Mesothelial cell of epicardium (in vitro differentiated cells): ENCODE results near the gene CHAF1B. TPM values are rescaled to one million over a fixed set of nuclear protein-coding genes. Genes with fewer than 3 reads are reported as not detected.
"Not testable (repeated sequence)": the region's sequence is repeated elsewhere in the genome, so short reads cannot be mapped to it uniquely, and the experiment has no call there.

Experiments used
- DNase-seq, 2 experiments: peaks; one replicate each; pipeline ENCODE4 v3.0.0; 2021; ENCODE audit warnings: low spot score in 2 of 2; ENCODE audit not compliant: unreplicated experiment in 2 of 2
- H3K27ac Mint-ChIP-seq: 2 replicates; pipeline ENCODE4 v1.8.0; 2021; ENCODE audit warnings: mixed read lengths
- H3K27me3 Mint-ChIP-seq: 2 replicates; pipeline ENCODE4 v1.8.0; 2021; ENCODE audit warnings: low read depth, mixed read lengths
- H3K36me3 Mint-ChIP-seq: 2 replicates; pipeline ENCODE4 v1.8.0; 2021; ENCODE audit warnings: mixed read lengths
- H3K4me1 Mint-ChIP-seq: 2 replicates; pipeline ENCODE4 v1.8.0; 2021; ENCODE audit warnings: mixed read lengths
- H3K4me3 Mint-ChIP-seq: 2 replicates; pipeline ENCODE4 v1.8.0; 2021; ENCODE audit warnings: mild to moderate bottlenecking, moderate library complexity, mixed read lengths
- H3K9me3 Mint-ChIP-seq: 2 replicates; pipeline ENCODE4 v1.8.0; 2021; ENCODE audit warnings: mixed read lengths
- CTCF ChIP-seq: fragments of 200-600 bp; sonication (generic); IDR thresholded peaks from one replicate; pipeline ENCODE4 v1.5.0; 2021; ENCODE audit warnings: antibody characterized with exemption; ENCODE audit not compliant: unreplicated experiment
- total RNA-seq: library from RNA; stranded (reverse); gene quantifications from 3 replicates; pipeline ENCODE4 v1.2.1, GENCODE V29; 2021

CHAF1B gene
- total RNA-seq, 1 donor from 2014 or later: 8.2 TPM

- Mint-ChIP-seq H3K36me3 (peaks cover 11% of the 10 kb centered on the region), H3K9me3 (no peaks in the 10 kb centered on the region), H3K27ac (no peak overlapping the region), H3K4me3 (no peak overlapping the region), H3K4me1 (peaks cover 15% of the 10 kb centered on the region), H3K27me3 (no peaks in the 10 kb centered on the region)
- DNase-seq: no peak
- TF ChIP-seq CTCF: no peak
These were observed 3.2 kb upstream of the CHAF1B start for GRCh38 chr21:36381841-36382589.

- peaks cover 11% of the 10 kb centered on the region for H3K4me1 Mint-ChIP-seq
- H3K36me3 Mint-ChIP-seq, H3K4me3 Mint-ChIP-seq, H3K27ac Mint-ChIP-seq, DNase-seq, H3K9me3 Mint-ChIP-seq, H3K27me3 Mint-ChIP-seq: not testable (repeated sequence)
These were observed 2.5 kb upstream of the CHAF1B start for GRCh38 chr21:36382722-36383121.

- Mint-ChIP-seq H3K27me3 (no peaks in the 10 kb centered on the region), H3K4me1 (peaks cover 15% of the 10 kb centered on the region), H3K9me3 (no peaks in the 10 kb centered on the region), H3K27ac (no peak overlapping the region), H3K4me3 (peak overlapping the region; percentile 58), H3K36me3 (peaks cover 2% of the 10 kb centered on the region)
- DNase-seq: no peak
- TF ChIP-seq CTCF: no peak
These were observed 333 bp upstream of the CHAF1B start for GRCh38 chr21:36384885-36385232.

- no peaks in the 10 kb centered on the region for H3K9me3 Mint-ChIP-seq
- no peak overlapping the region for H3K27ac Mint-ChIP-seq
- no peak for TF ChIP-seq CTCF
- H3K4me3 Mint-ChIP-seq: peak overlapping the region; percentile 67
- H3K27me3 Mint-ChIP-seq: no peaks in the 10 kb centered on the region
- H3K36me3 Mint-ChIP-seq: peaks cover 2% of the 10 kb centered on the region
- no peak for DNase-seq
- peaks cover 15% of the 10 kb centered on the region for H3K4me1 Mint-ChIP-seq
These were observed 945 bp downstream of the CHAF1B start for GRCh38 chr21:36386031-36386642.

- no peak overlapping the region for H3K4me3 Mint-ChIP-seq
- no peaks in the 10 kb centered on the region for H3K9me3 Mint-ChIP-seq
- H3K27me3 Mint-ChIP-seq: no peaks in the 10 kb centered on the region
- H3K4me1 Mint-ChIP-seq: peaks cover 15% of the 10 kb centered on the region
- no peak for TF ChIP-seq CTCF
- peaks cover 15% of the 10 kb centered on the region for H3K36me3 Mint-ChIP-seq
- H3K27ac Mint-ChIP-seq: no peak overlapping the region
- DNase-seq: no peak
These were observed 2.9 kb downstream of the CHAF1B start for GRCh38 chr21:36388096-36388495.

- Mint-ChIP-seq H3K36me3 (peaks cover 18% of the 10 kb centered on the region), H3K27me3 (no peaks in the 10 kb centered on the region), H3K4me3 (peak overlapping the region; percentile 17), H3K9me3 (no peaks in the 10 kb centered on the region), H3K4me1 (peaks cover 15% of the 10 kb centered on the region), H3K27ac (peak overlapping the region; percentile 74)
- peak; percentile 45 for TF ChIP-seq CTCF
- DNase-seq: peak; percentile 38 to 49
These were observed 3.6 kb downstream of the CHAF1B start for GRCh38 chr21:36388835-36389234.

GRCh38 chr21:36391649-36392048, 6.5 kb downstream of the CHAF1B start:
- not testable (repeated sequence) for H3K27me3 Mint-ChIP-seq, H3K4me3 Mint-ChIP-seq, H3K9me3 Mint-ChIP-seq, DNase-seq, H3K27ac Mint-ChIP-seq
- H3K4me1 Mint-ChIP-seq: peaks cover 10% of the 10 kb centered on the region
- peaks cover 24% of the 10 kb centered on the region for H3K36me3 Mint-ChIP-seq
